ENCODE data around the gene PGK1. TPM values are rescaled to one million over a fixed set of nuclear protein-coding genes. Genes with fewer than 3 reads are reported as not detected.
"Not testable (repeated sequence)": the region's sequence is repeated elsewhere in the genome, so short reads cannot be mapped to it uniquely, and the experiment has no call there.

PGK1 gene
- total RNA-seq, 1 experiment from 2014 or later = 768 TPM

GRCh38 chrX:78111140-78111931 lies 7.3 kb downstream of the PGK1 start:
- DNase-seq (ENCODE audit: low read depth) = no peak

- no peak for DNase-seq (ENCODE audit: low read depth)
These were observed 12.3 kb downstream of the PGK1 start for GRCh38 chrX:78116365-78116764.

GRCh38 chrX:78116766-78117165 lies 12.7 kb downstream of the PGK1 start:
- DNase-seq (ENCODE audit: low read depth) = no peak

- no peak for DNase-seq (ENCODE audit: low read depth)
These were observed 14.6 kb downstream of the PGK1 start for GRCh38 chrX:78118628-78119027.

- DNase-seq (ENCODE audit: low read depth) = no peak
These were observed 15.6 kb downstream of the PGK1 start for GRCh38 chrX:78119521-78120227.

- DNase-seq (ENCODE audit: low read depth) = peak; percentile 48
These were observed 19.1 kb downstream of the PGK1 start for GRCh38 chrX:78123190-78123589.

GRCh38 chrX:78124307-78124706 lies 20.3 kb downstream of the PGK1 start:
- DNase-seq (ENCODE audit: low read depth) = peak; percentile 20

GRCh38 chrX:78125148-78125547 lies 21.1 kb downstream of the PGK1 start:
- no peak for DNase-seq (ENCODE audit: low read depth)

GRCh38 chrX:78125781-78126180 lies 21.7 kb downstream of the PGK1 start:
- DNase-seq (ENCODE audit: low read depth) = not testable (repeated sequence)

- no peak for DNase-seq (ENCODE audit: low read depth)
These were observed 25.7 kb downstream of the PGK1 start for GRCh38 chrX:78129714-78130113.

- DNase-seq (ENCODE audit: low read depth) = no peak
These were observed 26.3 kb downstream of the PGK1 start for GRCh38 chrX:78130396-78130795.

GRCh38 chrX:78131117-78131516 lies 27.1 kb downstream of the PGK1 start:
- DNase-seq (ENCODE audit: low read depth) = no peak

GRCh38 chrX:78133238-78133960 lies 29.4 kb downstream of the PGK1 start:
- no peak for DNase-seq (ENCODE audit: low read depth)

- DNase-seq (ENCODE audit: low read depth) = peak; percentile 80
These were observed 35.4 kb downstream of the PGK1 start, which contains the start of gene TAF9B for GRCh38 chrX:78139160-78140123. Gene TAF9B, minus strand, starts transcription at chrX:78139650. Its CDS starts 39 bp downstream, at chrX:78139611.

GRCh38 chrX:78140206-78140605 lies 36.2 kb downstream of the PGK1 start:
- no peak for DNase-seq (ENCODE audit: low read depth)

- not testable (repeated sequence) for DNase-seq (ENCODE audit: low read depth)
These were observed 43.0 kb downstream of the PGK1 start for GRCh38 chrX:78147002-78147540.

- DNase-seq (ENCODE audit: low read depth) = not testable (repeated sequence)
These were observed 53.3 kb downstream of the PGK1 start for GRCh38 chrX:78157373-78157772.

GRCh38 chrX:78157846-78158245 lies 53.8 kb downstream of the PGK1 start:
- DNase-seq (ENCODE audit: low read depth) = not testable (repeated sequence)

- DNase-seq (ENCODE audit: low read depth) = not testable (repeated sequence)
These were observed 56.7 kb downstream of the PGK1 start for GRCh38 chrX:78160711-78161110.

- DNase-seq (ENCODE audit: low read depth) = not testable (repeated sequence)
These were observed 59.1 kb downstream of the PGK1 start for GRCh38 chrX:78163175-78163574.

- no peak for DNase-seq (ENCODE audit: low read depth)
These were observed 61.4 kb downstream of the PGK1 start for GRCh38 chrX:78165425-78165824.

Measured in LHCN-M2 (cell line).